HEK293 (cell line): ENCODE data around the gene CATSPERE.

Experiments
- KLF16 ChIP-seq: fragments of 450-650 bp; formaldehyde crosslinking; IDR thresholded peaks from 2 replicates; pipeline ENCODE4 v1.5.1; 2017; ENCODE audit warnings: missing biosample characterization, missing genetic modification characterization
- KLF17 ChIP-seq: fragments of 450-650 bp; formaldehyde crosslinking; IDR thresholded peaks from 2 replicates; pipeline ENCODE4 v1.5.1; 2016; ENCODE audit warnings: missing biosample characterization, missing genetic modification characterization
- MZF1 ChIP-seq: fragments of 450-650 bp; formaldehyde crosslinking; IDR thresholded peaks from 2 replicates; pipeline ENCODE4 v1.5.1; 2017; ENCODE audit warnings: missing biosample characterization, missing genetic modification characterization, borderline replicate concordance
- SETDB1 ChIP-seq: IDR thresholded peaks from one replicate; pipeline ENCODE4 v1.6.1; 2017; ENCODE audit warnings: mild to moderate bottlenecking, low read length, moderate library complexity, mixed read lengths; ENCODE audit not compliant: insufficient read length
- YY1 ChIP-seq: fragments of 450-650 bp; formaldehyde crosslinking; IDR thresholded peaks from 2 replicates; pipeline ENCODE4 v1.5.1; 2018; ENCODE audit warnings: missing biosample characterization, missing genetic modification characterization
- ZNF398 ChIP-seq: fragments of 450-650 bp; formaldehyde crosslinking; IDR thresholded peaks from 2 replicates; pipeline ENCODE4 v1.5.1; 2017; ENCODE audit warnings: missing biosample characterization, missing genetic modification characterization
- ZNF658 ChIP-seq: fragments of 450-650 bp; formaldehyde crosslinking; IDR thresholded peaks from 2 replicates; pipeline ENCODE4; 2016; ENCODE audit warnings: missing biosample characterization, missing genetic modification characterization
- ZNF670 ChIP-seq: fragments of 450-650 bp; formaldehyde crosslinking; IDR thresholded peaks from 2 replicates; pipeline ENCODE4 v1.5.1; 2016; ENCODE audit warnings: missing biosample characterization, missing genetic modification characterization, low read depth
- ZNF747 ChIP-seq: fragments of 450-650 bp; formaldehyde crosslinking; IDR thresholded peaks from 2 replicates; pipeline ENCODE4 v1.5.1; 2016; ENCODE audit warnings: missing biosample characterization, missing genetic modification characterization
- ZNF843 ChIP-seq: fragments of 450-650 bp; formaldehyde crosslinking; IDR thresholded peaks from 2 replicates; pipeline ENCODE4 v1.5.1; 2016; ENCODE audit warnings: missing biosample characterization, missing genetic modification characterization
- TF ChIP-seq, protein P1 (sequence below): fragments of 450-650 bp; formaldehyde crosslinking; IDR thresholded peaks from 2 replicates; pipeline ENCODE4 v1.5.1; 2016; ENCODE audit warnings: missing biosample characterization, missing genetic modification characterization
- TF ChIP-seq, protein P2 (sequence below): fragments of 450-650 bp; formaldehyde crosslinking; IDR thresholded peaks from 2 replicates; pipeline ENCODE4 v1.5.1; 2016; ENCODE audit warnings: missing biosample characterization, missing genetic modification characterization

- no peak for TF ChIP-seq ZNF747
- TF ChIP-seq, protein P1, sequence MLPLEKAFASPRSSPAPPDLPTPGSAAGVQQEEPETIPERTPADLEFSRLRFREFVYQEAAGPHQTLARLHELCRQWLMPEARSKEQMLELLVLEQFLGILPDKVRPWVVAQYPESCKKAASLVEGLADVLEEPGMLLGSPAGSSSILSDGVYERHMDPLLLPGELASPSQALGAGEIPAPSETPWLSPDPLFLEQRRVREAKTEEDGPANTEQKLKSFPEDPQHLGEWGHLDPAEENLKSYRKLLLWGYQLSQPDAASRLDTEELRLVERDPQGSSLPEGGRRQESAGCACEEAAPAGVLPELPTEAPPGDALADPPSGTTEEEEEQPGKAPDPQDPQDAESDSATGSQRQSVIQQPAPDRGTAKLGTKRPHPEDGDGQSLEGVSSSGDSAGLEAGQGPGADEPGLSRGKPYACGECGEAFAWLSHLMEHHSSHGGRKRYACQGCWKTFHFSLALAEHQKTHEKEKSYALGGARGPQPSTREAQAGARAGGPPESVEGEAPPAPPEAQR: no peak
- TF ChIP-seq ZNF843: no peak
- TF ChIP-seq, protein P2, sequence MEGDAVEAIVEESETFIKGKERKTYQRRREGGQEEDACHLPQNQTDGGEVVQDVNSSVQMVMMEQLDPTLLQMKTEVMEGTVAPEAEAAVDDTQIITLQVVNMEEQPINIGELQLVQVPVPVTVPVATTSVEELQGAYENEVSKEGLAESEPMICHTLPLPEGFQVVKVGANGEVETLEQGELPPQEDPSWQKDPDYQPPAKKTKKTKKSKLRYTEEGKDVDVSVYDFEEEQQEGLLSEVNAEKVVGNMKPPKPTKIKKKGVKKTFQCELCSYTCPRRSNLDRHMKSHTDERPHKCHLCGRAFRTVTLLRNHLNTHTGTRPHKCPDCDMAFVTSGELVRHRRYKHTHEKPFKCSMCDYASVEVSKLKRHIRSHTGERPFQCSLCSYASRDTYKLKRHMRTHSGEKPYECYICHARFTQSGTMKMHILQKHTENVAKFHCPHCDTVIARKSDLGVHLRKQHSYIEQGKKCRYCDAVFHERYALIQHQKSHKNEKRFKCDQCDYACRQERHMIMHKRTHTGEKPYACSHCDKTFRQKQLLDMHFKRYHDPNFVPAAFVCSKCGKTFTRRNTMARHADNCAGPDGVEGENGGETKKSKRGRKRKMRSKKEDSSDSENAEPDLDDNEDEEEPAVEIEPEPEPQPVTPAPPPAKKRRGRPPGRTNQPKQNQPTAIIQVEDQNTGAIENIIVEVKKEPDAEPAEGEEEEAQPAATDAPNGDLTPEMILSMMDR (tag by site-specific recombination): no peak
- no peak for TF ChIP-seq ZNF670 (tag by site-specific recombination)
- no peak for TF ChIP-seq ZNF398 (tag by site-specific recombination)
- no peak for TF ChIP-seq KLF16 (tag by site-specific recombination)
- no peak for TF ChIP-seq MZF1 (tag by site-specific recombination)
- no peak for TF ChIP-seq ZNF658
- no peak for TF ChIP-seq YY1 (tag by site-specific recombination)
- TF ChIP-seq SETDB1: no peak
- no peak for TF ChIP-seq KLF17 (tag by site-specific recombination)
Observed at GRCh38 chr1:244642526-244642925, 181.5 kb downstream of the CATSPERE start.
